ENCODE measurements around the gene SPHK2.

Gene SPHK2

GRCh38 chr19:48635966-48636858 is 16.9 kb downstream of the SPHK2 start:
- in situ Hi-C loops (cut with HindIII; ENCODE audit: low sequenced_read_pairs): loop anchor here (25.0 kb wide), 1 partner anchor 326 kb away; the partner anchor contains the start of genes BAX and FTL

GRCh38 chr19:48636859-48637448 is 17.6 kb downstream of the SPHK2 start, which contains the start of gene DBP:
Gene DBP (minus strand): TSS chr19:48637379. CDS start chr19:48636994, 385 bp downstream.
- in situ Hi-C loops (cut with HindIII; ENCODE audit: low sequenced_read_pairs): loop anchor here (25.0 kb wide), 1 partner anchor 325 kb away; the partner anchor contains the start of genes BAX and FTL

- in situ Hi-C loops (cut with HindIII; ENCODE audit: low sequenced_read_pairs): loop anchor here (25.0 kb wide), 1 partner anchor 325 kb away; the partner anchor contains the start of genes BAX and FTL
Observed at GRCh38 chr19:48637449-48637947, 18.2 kb downstream of the SPHK2 start.

GRCh38 chr19:48637948-48638830 is 18.9 kb downstream of the SPHK2 start:
- in situ Hi-C loops (cut with HindIII; ENCODE audit: low sequenced_read_pairs): loop anchor here (25.0 kb wide), 1 partner anchor 324 kb away; the partner anchor contains the start of genes BAX and FTL

- in situ Hi-C loops (cut with HindIII; ENCODE audit: low sequenced_read_pairs): loop anchor here (25.0 kb wide), 1 partner anchor 323 kb away; the partner anchor contains the start of genes BAX and FTL
Observed at GRCh38 chr19:48638831-48639381, 19.6 kb downstream of the SPHK2 start.

- in situ Hi-C loops (cut with HindIII; ENCODE audit: low sequenced_read_pairs): loop anchor here (25.0 kb wide), 1 partner anchor 323 kb away; the partner anchor contains the start of genes BAX and FTL
Observed at GRCh38 chr19:48639483-48640375, 20.4 kb downstream of the SPHK2 start.

GRCh38 chr19:48641850-48642249 is 22.5 kb downstream of the SPHK2 start:
- in situ Hi-C loops (cut with HindIII; ENCODE audit: low sequenced_read_pairs): loop anchor here (25.0 kb wide), 1 partner anchor 320 kb away; the partner anchor contains the start of genes BAX and FTL

GRCh38 chr19:48642862-48643261 is 23.6 kb downstream of the SPHK2 start:
- in situ Hi-C loops (cut with HindIII; ENCODE audit: low sequenced_read_pairs): loop anchor here (25.0 kb wide), 1 partner anchor 319 kb away; the partner anchor contains the start of genes BAX and FTL

- in situ Hi-C loops (cut with HindIII; ENCODE audit: low sequenced_read_pairs): loop anchor here (25.0 kb wide), 1 partner anchor 318 kb away; the partner anchor contains the start of genes BAX and FTL
Observed at GRCh38 chr19:48644355-48644754, 25.0 kb downstream of the SPHK2 start.

GRCh38 chr19:48644839-48645619 is 25.7 kb downstream of the SPHK2 start:
- in situ Hi-C loops (cut with HindIII; ENCODE audit: low sequenced_read_pairs): loop anchor here (25.0 kb wide), 1 partner anchor 317 kb away; the partner anchor contains the start of genes BAX and FTL

- in situ Hi-C loops (cut with HindIII; ENCODE audit: low sequenced_read_pairs): loop anchor here (25.0 kb wide), 1 partner anchor 317 kb away; the partner anchor contains the start of genes BAX and FTL
Observed at GRCh38 chr19:48645620-48646000, 26.3 kb downstream of the SPHK2 start.

- in situ Hi-C loops (cut with HindIII; ENCODE audit: low sequenced_read_pairs): loop anchor here (25.0 kb wide), 1 partner anchor 316 kb away; the partner anchor contains the start of genes BAX and FTL
Observed at GRCh38 chr19:48646001-48646721, 26.9 kb downstream of the SPHK2 start, which contains the start of gene CA11. Gene CA11 (minus strand): TSS chr19:48646187. CDS start chr19:48645632, 555 bp downstream.

- in situ Hi-C loops (cut with HindIII; ENCODE audit: low sequenced_read_pairs): loop anchor here (25.0 kb wide), 1 partner anchor 316 kb away; the partner anchor contains the start of genes BAX and FTL
Observed at GRCh38 chr19:48646722-48647216, 27.5 kb downstream of the SPHK2 start.

GRCh38 chr19:48648134-48648533 is 28.8 kb downstream of the SPHK2 start:
- in situ Hi-C loops (cut with HindIII; ENCODE audit: low sequenced_read_pairs): loop anchor here (25.0 kb wide), 1 partner anchor 314 kb away; the partner anchor contains the start of genes BAX and FTL

- in situ Hi-C loops (cut with HindIII; ENCODE audit: low sequenced_read_pairs): no loop called here
Observed at GRCh38 chr19:48650974-48651682, 31.8 kb downstream of the SPHK2 start.

GRCh38 chr19:48651683-48652048 is 32.4 kb downstream of the SPHK2 start:
- in situ Hi-C loops (cut with HindIII; ENCODE audit: low sequenced_read_pairs): no loop called here

All from endothelial cell of hepatic sinusoid (primary cell).